HUES48 (cell line): ENCODE data around the gene FRMD1.

Experiments
- H3K27ac ChIP-seq: one replicate; pipeline ENCODE4 v1.7.0; 2013; ENCODE audit warnings: low read depth, low read length, inconsistent platforms
- H3K27me3 ChIP-seq: 2 replicates; pipeline ENCODE4 v1.6.1; 2013; ENCODE audit warnings: mild to moderate bottlenecking, low read length; ENCODE audit not compliant: control insufficient read depth, insufficient read depth
- H3K36me3 ChIP-seq: 2 replicates; pipeline ENCODE4 v1.6.1; 2013; ENCODE audit warnings: low read length; ENCODE audit not compliant: control insufficient read depth, insufficient read depth
- H3K4me1 ChIP-seq: 2 replicates; pipeline ENCODE4 v1.6.1; 2013; ENCODE audit warnings: mild to moderate bottlenecking, low read length; ENCODE audit not compliant: control insufficient read depth, insufficient read depth
- H3K4me3 ChIP-seq: 2 replicates; pipeline ENCODE4 v1.5.1; 2013; ENCODE audit warnings: mild to moderate bottlenecking, low read depth, low read length
- H3K9ac ChIP-seq: 2 replicates; pipeline ENCODE4 v1.6.1; 2013; ENCODE audit warnings: mild to moderate bottlenecking, low read depth, low read length, moderate library complexity
- H3K9me3 ChIP-seq: 2 replicates; pipeline ENCODE4 v1.6.1; 2013; ENCODE audit warnings: low read length; ENCODE audit not compliant: control insufficient read depth, insufficient read depth

Gene FRMD1

GRCh38 chr6:168007592-168008338 lies 71.2 kb downstream of the FRMD1 start:
- Histone ChIP-seq H3K36me3 (no peaks in the 10 kb centered on the region), H3K4me1 (no peaks in the 10 kb centered on the region), H3K9ac (no peak overlapping the region), H3K4me3 (no peak overlapping the region), H3K27me3 (no peaks in the 10 kb centered on the region), H3K27ac (no peak overlapping the region), H3K9me3 (peaks cover 13% of the 10 kb centered on the region; the same call in 1 of the 2 replicates)

GRCh38 chr6:168005796-168006195 lies 73.2 kb downstream of the FRMD1 start:
- Histone ChIP-seq H3K27ac (no peak overlapping the region), H3K27me3 (no peaks in the 10 kb centered on the region), H3K9me3 (peaks cover 2% of the 10 kb centered on the region; the same call in 1 of the 2 replicates), H3K4me1 (no peaks in the 10 kb centered on the region), H3K36me3 (no peaks in the 10 kb centered on the region), H3K9ac (no peak overlapping the region), H3K4me3 (no peak overlapping the region)

- H3K27ac ChIP-seq, result no peak overlapping the region
- no peaks in the 10 kb centered on the region for H3K27me3 ChIP-seq
- H3K9ac ChIP-seq, result no peak overlapping the region
- H3K36me3 ChIP-seq, result no peaks in the 10 kb centered on the region
- H3K4me1 ChIP-seq, result no peaks in the 10 kb centered on the region
- H3K9me3 ChIP-seq, result no peaks in the 10 kb centered on the region
- no peak overlapping the region for H3K4me3 ChIP-seq
Observed at GRCh38 chr6:168004945-168005344, 74.1 kb downstream of the FRMD1 start.

GRCh38 chr6:168004023-168004422 lies 75.0 kb downstream of the FRMD1 start:
- H3K27ac ChIP-seq, result no peak overlapping the region
- H3K4me3 ChIP-seq, result no peak overlapping the region
- no peaks in the 10 kb centered on the region for H3K36me3 ChIP-seq
- no peak overlapping the region for H3K9ac ChIP-seq
- H3K27me3 ChIP-seq, result no peaks in the 10 kb centered on the region
- H3K4me1 ChIP-seq, result no peaks in the 10 kb centered on the region
- H3K9me3 ChIP-seq, result no peaks in the 10 kb centered on the region
